GM19452 (cell line): ENCODE results near the gene GPD1.

Source experiments
- ATAC-seq: cut with Tn5 transposase; IDR thresholded peaks from one replicate; pipeline ENCODE4 v1.9.1; 2021; ENCODE audit not compliant: unreplicated experiment

The GPD1 gene

DNA sequence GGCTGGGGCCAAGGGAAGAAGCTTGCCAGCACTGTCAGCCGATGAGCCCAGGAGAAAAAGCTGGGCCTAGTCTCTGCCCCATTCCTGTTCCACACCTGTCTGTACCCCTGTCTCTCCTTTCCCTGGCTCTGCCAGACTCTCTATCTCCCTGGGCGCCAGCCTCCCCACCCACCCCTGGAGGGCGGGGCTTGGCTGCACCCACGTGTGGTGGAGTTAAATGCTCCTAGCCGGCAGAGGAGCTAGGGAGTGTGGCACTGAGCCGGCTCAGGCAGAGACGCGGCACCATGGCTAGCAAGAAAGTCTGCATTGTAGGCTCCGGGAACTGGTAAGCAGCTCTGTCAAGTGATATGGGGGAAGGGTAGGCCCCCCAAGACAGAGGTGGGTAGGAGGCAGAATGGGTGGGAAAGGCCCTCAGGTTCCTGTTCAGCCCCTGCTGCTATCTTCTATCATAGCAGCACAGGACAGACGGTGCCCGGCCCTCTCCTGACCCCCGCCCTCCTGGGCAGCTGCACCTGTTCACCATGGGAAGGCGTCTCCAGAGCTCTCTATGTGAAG is at the start of gene GPD1:
Gene GPD1, plus strand, starts transcription at position 242 of the 555 bp plus-strand sequence. Its CDS starts 43 bp downstream, at position 285.
- ATAC-seq = no peak

DNA sequence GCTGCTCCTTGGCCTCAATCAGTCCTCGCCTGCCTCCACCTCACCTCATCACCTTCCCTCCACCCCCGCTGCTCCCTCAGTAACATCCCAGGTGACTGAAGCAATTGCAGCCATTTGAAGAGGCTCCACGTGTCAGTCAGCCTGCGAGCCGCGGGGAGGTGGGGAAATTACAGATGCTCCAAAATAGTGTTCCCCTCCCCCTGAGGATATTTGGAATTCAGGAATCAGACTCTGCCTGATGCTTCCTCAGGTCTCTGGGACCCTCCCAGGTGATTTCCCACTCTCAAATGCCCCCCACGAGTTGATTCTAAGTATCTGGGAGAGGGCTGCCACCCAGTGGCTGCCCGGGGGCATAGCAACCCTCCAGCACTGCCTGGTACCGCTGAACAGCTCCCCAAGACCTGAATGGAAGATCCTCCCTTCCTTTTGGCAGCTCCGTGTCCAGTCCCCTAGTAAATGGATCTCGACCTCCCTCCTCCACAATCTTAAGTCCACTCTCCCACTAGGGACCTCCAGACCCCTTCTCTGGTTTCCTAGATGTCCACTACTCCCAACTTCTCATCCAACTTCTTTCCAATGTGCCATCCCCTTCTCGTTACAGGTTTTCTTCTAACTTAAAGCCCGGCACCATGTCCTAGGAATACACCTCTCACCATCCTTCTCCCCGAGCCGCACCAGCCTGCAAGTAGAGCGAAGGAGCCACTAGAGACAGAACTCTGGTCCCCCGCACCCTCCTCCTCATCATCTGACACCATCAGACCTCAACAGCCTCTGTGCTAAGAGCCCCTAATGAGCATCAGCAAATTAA is 47.8 kb upstream of the GPD1 start:
- no peak for ATAC-seq

DNA sequence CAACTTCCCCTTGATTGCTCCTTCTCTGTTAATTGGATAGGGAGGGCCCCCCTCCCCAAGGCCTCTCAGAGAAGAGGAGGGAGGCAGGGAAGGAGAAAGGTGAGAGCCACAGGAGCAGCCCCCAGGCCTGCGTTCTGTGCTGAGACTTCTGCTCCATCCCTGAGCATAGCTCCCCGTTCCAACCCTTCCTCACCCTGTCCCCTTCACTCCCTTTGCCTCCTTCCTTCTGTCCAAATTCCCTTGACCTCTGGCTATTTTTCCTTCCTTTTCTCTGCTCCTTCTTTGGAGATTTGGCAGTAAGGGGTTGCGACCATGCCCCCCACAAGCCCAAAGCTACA is 47.2 kb upstream of the GPD1 start:
- ATAC-seq = no peak

DNA sequence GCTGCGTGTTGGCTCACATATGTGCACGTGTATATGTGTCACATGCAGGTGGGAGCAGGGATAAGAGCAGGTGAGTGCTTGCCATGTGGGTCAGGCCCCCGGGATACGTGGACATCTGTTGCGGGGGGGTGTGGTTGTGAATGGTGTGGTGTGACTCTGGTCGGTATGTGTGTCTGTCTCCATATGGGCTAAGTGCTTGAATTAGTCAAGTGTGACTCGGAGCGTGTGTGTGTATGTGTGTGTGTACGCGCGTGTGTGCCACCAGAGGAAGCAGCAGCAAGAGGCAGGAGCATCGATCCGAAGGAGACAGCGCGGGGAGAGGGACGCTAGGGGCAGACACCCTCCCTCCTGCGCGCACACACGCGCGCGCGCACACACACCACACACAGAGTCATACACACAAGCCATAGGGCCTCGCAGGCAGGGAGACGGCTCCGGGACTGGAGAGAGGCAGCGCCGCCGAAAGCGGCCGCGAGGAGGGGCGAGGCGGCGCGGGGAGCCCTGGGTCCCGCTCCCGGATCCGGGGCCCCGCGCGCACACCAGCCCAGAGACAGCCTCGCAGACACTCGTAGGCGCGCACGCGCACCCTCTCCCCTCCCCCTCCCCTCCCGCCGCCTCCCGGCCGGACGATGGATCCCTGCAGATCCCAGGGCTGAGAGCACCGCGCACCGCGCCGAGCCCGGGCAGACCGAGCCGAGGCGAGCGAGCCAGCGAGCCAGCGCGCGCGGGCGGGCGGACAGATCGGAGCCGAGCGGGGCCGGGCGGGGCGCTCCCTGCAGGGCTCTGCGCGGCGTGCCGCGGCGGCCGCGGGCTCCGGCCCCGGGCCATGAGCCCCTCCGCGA is 46.6 kb upstream of the GPD1 start, which contains the start of gene ASIC1:
Gene ASIC1, plus strand, starts transcription at position 597 of the 842 bp plus-strand sequence. CDS start 1,171 bp downstream, outside the sequence.
- ATAC-seq = no peak

DNA sequence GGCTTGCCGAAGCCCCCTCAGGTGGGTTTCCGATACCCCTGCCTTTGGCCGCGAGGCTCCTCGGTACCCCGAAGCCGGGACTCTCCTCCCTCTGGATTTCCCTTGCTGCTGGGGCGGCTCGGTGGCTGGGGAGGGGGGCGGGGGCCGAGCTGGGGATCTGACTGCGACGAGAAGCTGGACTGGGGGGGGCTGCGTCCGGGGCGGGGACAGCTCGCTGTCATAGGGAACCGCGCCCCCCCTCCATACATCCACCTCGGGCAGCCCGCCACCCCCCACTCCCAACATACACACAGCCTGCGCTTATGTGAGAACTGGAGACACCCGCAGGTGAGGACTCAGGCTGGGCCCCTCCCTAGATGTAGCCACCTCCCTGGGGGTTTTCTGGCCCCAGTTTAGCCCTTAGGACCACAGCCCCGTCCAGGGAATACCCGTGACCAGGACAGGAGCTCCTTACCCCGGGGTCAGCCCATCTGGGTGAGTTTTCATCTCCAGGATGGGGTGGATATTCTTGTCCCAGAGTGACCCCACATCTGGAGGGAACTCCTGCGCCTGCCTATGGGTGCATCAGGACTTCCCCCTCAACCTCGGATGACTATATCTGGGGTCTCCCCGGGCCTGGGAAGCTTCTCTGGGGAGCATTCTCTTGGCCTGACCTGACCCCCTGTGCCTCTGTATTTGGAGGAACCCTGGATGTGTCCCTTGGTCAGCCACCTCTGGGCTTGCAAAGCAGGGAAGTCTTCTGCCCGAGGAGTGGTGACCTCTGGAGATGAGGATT is 45.7 kb upstream of the GPD1 start:
- no peak for ATAC-seq

DNA sequence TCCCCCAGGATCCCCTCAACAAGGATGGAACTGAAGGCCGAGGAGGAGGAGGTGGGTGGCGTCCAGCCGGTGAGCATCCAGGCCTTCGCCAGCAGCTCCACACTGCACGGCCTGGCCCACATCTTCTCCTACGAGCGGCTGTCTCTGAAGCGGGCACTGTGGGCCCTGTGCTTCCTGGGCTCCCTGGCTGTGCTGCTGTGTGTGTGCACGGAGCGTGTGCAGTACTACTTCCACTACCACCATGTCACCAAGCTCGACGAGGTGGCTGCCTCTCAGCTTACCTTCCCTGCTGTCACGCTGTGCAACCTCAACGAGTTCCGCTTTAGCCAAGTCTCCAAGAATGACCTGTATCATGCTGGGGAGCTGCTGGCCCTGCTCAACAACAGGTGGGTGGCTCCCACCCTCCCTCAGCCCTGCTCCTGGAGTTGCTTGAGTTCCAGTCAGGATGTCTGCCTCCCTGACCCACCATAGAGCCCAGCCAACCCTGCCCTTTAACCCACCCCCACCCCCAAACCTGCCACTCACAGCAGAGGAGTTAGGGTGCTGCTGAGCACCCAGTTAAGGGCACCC is 45.0 kb upstream of the GPD1 start:
- no peak for ATAC-seq

DNA sequence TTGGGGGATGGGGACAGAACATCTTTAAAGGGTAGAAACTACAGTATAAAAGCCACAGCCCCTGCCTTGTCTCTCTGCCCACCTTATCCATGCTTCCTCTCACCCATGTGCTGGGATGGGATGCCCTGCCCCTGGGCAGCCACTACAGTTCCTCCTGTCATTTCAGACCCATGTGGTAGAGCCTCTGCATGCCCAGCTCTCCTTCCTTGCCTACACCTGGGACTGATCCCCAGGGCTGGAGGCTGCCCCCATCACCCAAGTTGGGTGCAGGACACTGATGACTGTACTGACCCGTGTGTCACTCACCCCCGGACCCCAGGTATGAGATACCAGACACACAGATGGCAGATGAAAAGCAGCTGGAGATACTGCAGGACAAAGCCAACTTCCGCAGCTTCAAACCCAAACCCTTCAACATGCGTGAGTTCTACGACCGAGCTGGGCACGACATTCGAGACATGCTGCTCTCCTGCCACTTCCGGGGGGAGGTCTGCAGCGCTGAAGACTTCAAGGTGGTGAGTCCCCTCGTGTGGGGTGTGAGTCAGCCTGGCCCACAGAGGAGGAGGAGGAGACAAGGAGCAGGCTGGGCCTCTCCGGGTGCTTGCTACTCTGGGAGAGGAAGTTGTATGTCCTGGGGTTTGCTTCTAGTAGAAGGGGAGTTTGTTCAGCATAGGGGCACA is 44.2 kb upstream of the GPD1 start:
- ATAC-seq = no peak

DNA sequence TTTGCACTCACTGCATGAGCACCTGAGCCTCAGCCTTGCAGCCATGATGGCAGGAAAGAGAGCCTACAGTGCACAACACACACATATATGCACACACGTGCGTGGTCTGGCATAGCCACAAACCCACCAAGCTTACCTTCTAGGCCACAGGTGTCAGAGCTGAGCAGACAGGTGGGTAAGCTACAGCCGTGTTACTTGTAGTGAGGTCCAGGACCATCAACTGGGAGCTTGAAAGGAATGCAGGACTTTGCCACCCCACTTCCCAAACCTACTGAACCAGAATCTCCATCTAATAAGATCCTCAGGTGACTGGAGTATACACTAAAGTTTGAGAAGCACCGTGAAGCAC is 43.7 kb upstream of the GPD1 start:
- ATAC-seq = no peak

DNA sequence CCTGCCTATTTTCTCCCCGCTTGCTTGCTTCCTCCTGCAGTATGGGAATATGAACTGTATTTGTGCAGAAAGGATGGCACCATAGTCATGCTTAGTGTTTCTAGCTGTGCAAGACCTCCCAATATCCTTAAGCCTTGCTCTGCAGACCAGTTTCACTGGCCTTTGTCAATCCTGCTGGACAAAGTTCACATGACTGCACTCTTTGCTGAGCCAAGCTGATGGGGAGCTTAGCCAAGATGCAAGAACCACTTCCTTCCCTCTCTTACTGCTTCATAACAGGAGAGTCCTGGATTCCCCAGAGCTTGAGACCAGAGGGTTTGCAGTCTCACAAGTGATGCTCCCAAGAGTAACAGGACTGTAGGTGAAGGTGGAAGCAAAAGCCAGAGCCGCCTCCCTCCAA is 42.6 kb upstream of the GPD1 start:
- no peak for ATAC-seq

DNA sequence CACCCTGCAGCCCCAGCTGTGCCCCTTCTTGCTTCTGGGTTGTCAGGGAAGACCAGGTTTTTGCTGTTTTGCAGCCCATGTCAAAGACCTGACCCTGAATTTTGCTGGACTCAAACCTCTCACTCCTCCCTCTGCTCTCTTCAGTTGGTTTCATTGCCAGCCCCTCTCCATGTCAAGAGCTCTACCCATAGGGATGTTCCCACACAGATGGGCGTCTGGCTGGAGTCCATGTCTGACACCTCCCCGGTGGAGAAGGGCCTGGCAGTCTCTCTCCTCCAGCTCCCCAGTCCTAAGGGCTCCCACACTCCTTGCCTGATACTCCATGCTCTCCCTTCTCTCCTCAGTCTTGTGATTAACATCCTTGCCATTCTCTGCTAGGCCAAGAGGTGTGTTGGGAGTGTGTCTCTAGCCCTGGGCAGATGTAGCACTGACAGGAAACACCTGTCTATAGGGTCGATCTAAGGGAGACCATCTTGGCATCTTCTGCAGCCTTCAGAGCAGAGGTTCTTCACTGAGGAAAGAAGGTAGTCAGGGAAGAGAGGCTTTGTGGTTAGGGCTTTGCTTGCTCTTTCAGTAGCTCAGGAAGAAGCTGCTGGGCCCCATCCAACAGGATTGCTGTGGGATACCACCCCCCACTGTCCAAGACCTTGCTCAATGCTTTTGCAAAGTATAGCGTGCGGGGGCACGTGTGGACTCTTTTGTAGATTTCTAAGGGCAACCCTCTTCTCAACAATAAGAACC is 41.7 kb upstream of the GPD1 start:
- ATAC-seq = no peak

DNA sequence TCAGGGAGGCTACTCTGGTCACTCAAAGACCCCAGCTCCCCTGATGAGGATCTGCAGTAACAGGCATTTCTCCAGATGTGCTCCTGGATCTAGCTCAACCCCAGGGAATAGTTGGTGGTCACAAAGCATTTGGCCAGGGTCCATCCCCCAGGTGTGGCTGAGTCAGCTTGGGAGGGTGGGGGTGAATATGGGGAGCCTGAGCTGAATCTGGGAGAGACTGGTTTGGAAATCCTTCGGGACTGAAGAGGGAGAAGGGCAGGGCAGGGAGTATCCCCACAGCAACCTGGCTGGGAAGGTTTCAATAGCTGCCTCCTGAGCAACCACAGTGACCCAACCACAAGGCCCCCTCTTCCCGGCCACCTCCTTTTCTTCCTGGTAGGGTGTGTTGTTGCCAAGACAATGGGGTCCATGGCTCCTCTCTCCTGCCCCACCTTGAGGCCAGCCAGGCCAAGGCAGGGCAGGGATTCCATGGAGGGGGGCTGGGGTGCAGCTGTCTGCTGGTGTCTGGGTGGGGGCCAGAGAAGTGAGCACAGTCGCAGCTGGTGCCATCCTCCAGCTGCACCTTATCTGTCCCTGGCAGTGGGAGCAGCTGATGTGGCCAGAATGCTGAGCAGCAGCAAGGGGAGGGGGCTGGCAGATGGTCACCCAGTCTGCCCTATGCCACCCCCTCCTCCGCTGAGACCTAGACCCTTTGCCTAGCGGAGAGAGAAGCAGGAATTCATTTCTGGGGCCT is 40.9 kb upstream of the GPD1 start:
- ATAC-seq = no peak

DNA sequence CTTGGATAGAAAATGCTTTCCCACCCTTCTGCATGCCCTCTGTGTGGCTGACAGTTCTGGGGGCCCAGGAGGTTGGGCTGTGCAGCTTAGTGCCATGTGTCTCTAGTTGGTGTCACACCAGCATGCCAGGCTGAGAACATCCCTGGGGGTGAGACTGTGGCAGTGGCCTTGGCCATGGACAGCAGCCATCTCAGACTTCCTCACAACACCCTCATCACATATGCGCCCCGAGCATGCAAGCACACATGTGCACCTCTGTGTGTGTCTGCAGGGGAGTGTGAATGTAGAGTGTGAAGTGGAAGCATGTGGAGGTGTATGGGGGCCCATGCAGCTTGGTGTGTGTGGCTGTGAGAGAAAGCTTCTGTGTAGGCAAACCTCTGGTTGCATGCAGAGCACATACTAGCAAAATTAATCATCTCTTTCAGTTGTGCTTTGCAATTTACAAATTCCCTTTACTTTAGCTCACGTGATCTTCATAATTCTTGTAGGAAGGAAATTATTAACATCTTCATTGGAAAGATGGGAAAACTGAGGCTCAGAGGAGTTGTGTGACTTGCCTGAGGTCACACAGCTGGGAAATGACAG is 38.0 kb upstream of the GPD1 start:
- ATAC-seq = no peak

DNA sequence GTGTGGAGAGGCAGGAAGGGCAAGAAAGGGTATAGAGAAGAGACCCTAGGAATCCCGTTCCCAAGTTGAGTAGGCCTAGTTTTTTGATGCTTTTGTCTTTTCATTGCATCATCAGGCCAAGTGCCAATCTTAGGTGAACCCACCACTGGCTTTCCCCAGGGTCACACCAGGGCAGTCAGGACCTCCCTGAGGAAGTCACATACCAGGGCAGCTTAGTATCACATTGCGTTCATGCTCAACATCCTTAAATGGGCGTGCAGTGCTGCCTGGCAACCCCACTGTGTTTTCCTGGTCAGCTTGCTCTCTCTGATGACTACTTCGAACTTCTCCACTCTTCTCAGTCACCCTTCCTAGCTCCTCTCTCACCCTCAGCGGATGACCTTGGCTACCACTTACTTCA is 37.4 kb upstream of the GPD1 start:
- ATAC-seq = no peak

DNA sequence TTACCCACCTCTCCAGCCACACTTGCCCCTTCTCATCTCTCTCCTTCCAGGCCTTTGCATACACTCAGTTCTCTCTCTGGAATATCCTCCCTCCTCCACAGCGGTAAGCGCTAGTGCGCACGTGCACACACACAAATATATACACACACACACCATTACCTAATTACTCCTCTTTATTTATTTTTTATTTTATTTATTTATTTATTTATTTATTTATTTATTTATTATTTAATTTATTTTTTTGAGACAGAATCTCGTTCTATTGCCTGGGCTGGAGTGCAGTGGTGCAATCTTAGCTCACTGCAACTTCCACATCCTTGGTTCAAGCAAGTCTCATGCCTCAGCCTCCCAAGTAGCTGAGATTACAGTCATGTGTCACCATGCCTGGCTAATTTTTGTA is 34.7 kb upstream of the GPD1 start:
- no peak for ATAC-seq

DNA sequence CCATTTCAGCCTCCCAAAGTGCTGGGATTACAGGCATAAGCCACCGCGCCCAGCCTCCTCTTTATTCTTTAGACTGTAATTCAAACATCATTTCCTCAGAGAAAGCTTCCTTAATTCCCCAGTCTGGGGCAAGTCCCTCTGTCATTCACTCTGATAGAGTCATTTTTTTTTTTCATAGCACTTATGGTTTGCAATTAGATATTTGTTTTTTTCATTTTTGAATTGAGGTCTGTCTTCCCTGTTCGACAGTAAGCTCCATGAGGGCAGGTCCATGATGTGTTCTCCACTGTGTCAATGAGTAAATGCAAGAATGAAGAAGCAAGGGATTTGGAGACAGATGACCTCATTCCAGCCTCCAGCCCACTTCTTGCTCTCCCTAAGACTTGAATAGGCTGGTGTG is 34.3 kb upstream of the GPD1 start:
- ATAC-seq = no peak

DNA sequence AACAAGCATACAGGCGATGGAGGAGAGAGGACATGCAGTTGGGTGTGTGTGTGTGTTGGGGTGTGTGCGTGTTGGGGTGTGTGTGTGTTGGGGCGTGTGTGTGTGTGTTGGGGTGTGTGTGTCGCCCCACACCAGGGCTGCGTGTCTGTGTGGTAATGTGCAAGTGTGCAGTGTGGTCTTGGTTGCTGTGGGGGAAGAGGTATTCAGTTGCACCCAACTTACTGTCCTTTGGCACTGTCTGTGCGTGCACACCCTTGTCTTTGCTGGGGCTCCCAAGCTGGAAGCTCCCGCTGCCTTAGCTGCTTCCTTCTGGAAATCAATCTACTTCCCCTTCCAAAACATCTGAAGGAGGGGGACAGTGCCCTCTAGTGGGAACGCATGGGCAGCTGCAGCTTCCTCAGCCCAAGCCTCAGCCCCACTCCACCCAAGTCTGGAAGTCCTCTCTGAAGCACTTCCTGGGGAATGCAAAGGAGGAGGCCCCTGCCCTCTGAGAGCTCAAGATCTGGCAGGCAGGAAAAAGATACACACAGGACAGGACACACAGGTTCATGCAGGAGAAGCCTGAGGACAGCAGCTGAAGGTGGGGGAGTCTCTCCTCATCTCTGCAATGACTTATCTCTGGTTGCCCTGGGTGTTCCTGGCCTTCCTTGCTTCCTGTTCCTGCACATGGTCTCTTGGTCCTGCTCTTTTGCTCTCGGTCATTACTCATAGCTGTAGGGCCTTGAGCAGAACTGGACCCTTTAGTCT is 33.3 kb upstream of the GPD1 start:
- no peak for ATAC-seq

DNA sequence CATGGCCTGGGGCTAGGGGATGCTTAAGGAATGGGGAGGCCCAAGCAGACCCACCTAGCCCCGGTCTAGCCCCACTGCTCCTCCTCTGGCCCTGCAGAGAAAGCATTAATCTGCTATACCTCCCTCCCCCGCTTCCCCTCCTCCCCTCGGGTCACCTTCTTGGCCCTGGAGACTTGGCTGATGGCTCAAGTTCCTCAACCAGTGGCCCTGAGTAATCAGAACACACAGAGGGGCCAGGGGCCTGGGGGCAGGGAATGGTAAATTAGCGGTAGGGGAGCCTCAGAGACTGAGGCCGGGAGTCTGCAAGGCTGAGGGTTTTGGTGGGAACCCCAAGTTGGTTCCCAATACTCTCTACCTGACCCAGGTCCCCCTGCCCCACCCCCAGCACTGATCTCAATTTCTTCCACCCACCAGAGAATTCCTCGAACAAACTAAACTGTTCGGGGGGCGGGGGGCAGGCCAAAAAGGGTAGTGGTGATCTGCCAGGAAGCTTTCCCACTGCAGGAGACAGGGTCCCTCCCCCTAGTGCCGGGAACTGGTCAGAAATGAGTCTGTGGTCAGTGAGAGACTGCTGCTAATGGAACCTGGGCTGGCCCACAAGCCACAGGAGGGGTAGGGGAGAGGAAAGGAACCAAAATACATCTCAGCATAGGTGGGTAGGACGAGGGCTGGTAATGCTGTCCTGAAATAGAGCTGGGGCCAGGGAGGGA is 31.5 kb upstream of the GPD1 start:
- no peak for ATAC-seq
